SJCRH30 (cell line): ENCODE data around the gene PAEP. TPM values are rescaled to one million over a fixed set of nuclear protein-coding genes. Genes with fewer than 3 reads are reported as not detected.

Source experiments
- DNase-seq, 2 experiments: peaks; one replicate each; pipeline ENCODE4 v3.0.0-alpha.2; 2015 to 2020
- H3K27ac ChIP-seq: fragments of 250-450 bp; sonication (Bioruptor Pico); 2 replicates; pipeline ENCODE4 v1.5.1; 2020; ENCODE audit warnings: mild to moderate bottlenecking, moderate library complexity
- H3K27me3 ChIP-seq: fragments of 250-450 bp; sonication (Bioruptor Pico); 2 replicates; pipeline ENCODE4 v1.5.1; 2020; ENCODE audit warnings: mild to moderate bottlenecking, moderate library complexity
- H3K36me3 ChIP-seq: fragments of 250-450 bp; sonication (Bioruptor Pico); 2 replicates; pipeline ENCODE4 v1.5.1; 2020; ENCODE audit warnings: mild to moderate bottlenecking, moderate library complexity
- H3K4me1 ChIP-seq: fragments of 250-450 bp; sonication (Bioruptor Pico); 2 replicates; pipeline ENCODE4 v1.5.1; 2020; ENCODE audit warnings: mild to moderate bottlenecking, moderate library complexity
- H3K4me3 ChIP-seq: fragments of 250-450 bp; sonication (Bioruptor Pico); 2 replicates; pipeline ENCODE4 v1.5.1; 2020; ENCODE audit warnings: mild to moderate bottlenecking, moderate library complexity
- H3K9me3 ChIP-seq: fragments of 250-450 bp; sonication (Bioruptor Pico); replicated peaks from 2 replicates; pipeline ENCODE4 v1.5.1; 2020; ENCODE audit warnings: mild to moderate bottlenecking, moderate library complexity
- total RNA-seq: library from RNA; depleted of rRNA; stranded (reverse); fragments of >200 nt; shearing (Covaris generic); gene quantifications from 2 replicates; pipeline ENCODE4 v1.2.3, GENCODE V29; 2014

The PAEP gene
- total RNA-seq, 1 experiment from 2014 or later, result not detected

- no peak for DNase-seq
- H3K27ac ChIP-seq, result no peak overlapping the region
Observed at GRCh38 chr9:135552021-135552697, 9.4 kb upstream of the PAEP start.

GRCh38 chr9:135552698-135553171, 8.8 kb upstream of the PAEP start:
- H3K4me1 ChIP-seq, result no peaks in the 10 kb centered on the region

More at GRCh38 chr9:135552021-135552697, 9.4 kb upstream of the PAEP start:
- Histone ChIP-seq H3K4me1 (no peaks in the 10 kb centered on the region), H3K4me3 (no peak overlapping the region), H3K36me3 (no peaks in the 10 kb centered on the region), H3K27me3 (peaks cover 29% of the 10 kb centered on the region), H3K9me3 (no peaks in the 10 kb centered on the region)

DNA sequence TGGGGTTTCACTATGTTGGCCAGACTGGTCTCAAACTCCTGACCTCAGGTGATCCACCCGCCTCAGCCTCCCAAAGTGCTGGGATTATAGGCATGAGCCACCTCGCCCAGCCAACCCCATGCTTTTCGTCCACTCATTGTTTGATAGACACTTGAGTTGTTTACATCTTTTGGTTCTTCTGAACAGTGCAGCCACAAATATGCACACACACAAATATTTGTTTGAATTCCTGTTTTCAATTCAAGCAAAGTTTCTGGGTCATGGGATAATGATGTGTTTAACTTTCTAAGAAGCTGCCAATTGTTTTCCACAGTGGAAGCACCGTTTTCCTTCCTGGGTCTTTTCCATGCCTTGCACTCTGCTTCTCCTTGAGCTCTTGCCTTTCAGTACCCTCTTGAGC, 6.8 kb upstream of the PAEP start:
- H3K4me1 ChIP-seq, result no peaks in the 10 kb centered on the region
- H3K9me3 ChIP-seq, result no peaks in the 10 kb centered on the region
- DNase-seq, result no peak
- no peak overlapping the region for H3K27ac ChIP-seq
- peaks cover 19% of the 10 kb centered on the region for H3K27me3 ChIP-seq
- no peaks in the 10 kb centered on the region for H3K36me3 ChIP-seq
- H3K4me3 ChIP-seq, result no peak overlapping the region

More at GRCh38 chr9:135552698-135553171, 8.8 kb upstream of the PAEP start:
- Histone ChIP-seq H3K36me3 (no peaks in the 10 kb centered on the region), H3K27ac (no peak overlapping the region), H3K4me3 (no peak overlapping the region), H3K9me3 (no peaks in the 10 kb centered on the region), H3K27me3 (peaks cover 23% of the 10 kb centered on the region)
- DNase-seq, result no peak

DNA sequence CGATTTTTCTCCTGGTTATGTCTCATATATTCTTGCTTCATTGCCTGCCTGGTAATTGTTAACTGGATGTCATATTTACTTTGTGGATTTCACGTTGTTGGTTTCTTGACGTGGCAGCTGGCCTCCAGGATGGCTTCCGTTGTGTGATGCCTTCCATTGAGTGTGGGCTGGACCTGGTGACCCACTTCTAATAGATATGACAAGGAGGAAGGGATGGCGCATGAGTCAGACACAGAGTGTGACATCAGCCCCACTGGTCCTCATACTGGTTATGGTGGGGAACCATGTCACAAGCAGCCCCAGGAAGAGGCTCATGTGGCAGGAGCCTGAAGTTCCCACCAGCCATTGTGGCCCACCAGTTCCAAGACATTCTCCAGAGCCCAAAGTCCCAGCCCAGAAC, 6.4 kb upstream of the PAEP start:
- peaks cover 17% of the 10 kb centered on the region for H3K27me3 ChIP-seq
- no peak overlapping the region for H3K27ac ChIP-seq
- H3K4me3 ChIP-seq, result no peak overlapping the region
- H3K4me1 ChIP-seq, result no peaks in the 10 kb centered on the region
- H3K9me3 ChIP-seq, result no peaks in the 10 kb centered on the region
- no peak for DNase-seq
- H3K36me3 ChIP-seq, result no peaks in the 10 kb centered on the region

DNA sequence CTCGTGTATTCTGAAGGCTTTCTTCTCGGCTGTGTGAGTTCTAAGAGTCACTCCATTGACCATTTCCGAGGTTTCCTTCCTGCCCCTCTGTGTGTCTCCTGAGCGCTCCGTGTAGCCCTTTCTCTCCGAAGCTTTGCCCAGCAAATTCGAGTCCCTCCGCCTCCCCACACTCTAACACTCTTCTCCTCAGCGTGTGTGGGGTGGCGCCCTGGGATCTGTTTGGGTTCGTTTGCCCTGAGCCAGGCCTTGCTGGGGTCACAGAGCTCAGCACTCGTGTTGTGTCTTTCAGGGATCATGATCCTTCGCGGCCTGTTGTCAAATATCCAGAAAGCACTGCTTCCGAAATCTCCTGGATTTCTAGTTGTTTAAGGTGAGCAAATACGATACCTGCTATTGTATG, 5.6 kb upstream of the PAEP start:
- H3K4me1 ChIP-seq, result no peaks in the 10 kb centered on the region

DNA sequence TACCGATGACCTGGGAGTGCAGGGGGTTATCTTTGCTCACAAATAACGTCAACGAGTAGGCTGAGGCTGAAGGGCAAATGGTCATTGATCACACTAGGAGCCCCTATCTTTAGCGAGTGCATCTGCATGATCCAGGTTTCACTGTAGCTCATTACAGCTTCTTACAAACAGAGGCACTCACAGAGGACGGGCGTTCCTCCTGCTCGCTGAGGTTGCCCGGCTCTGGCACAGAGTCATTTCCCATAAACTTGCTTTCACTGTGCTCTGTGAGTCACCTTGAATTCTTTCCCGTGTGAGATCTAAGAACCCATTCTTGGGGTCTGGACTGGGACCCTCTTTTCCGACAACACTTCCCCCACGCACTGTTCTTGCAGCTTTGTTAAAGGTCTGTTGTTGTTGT, 1.9 kb upstream of the PAEP start:
- H3K27me3 ChIP-seq, result peaks cover 7% of the 10 kb centered on the region; the same call in 1 of the 2 replicates
- no peak overlapping the region for H3K27ac ChIP-seq
- no peaks in the 10 kb centered on the region for H3K36me3 ChIP-seq
- no peaks in the 10 kb centered on the region for H3K4me1 ChIP-seq
- H3K9me3 ChIP-seq, result no peaks in the 10 kb centered on the region
- H3K4me3 ChIP-seq, result no peak overlapping the region
- no peak for DNase-seq

More for the DNA sequence above, 5.6 kb upstream of the PAEP start:
- Histone ChIP-seq H3K27me3 (peaks cover 10% of the 10 kb centered on the region), H3K27ac (no peak overlapping the region), H3K36me3 (no peaks in the 10 kb centered on the region), H3K4me3 (no peak overlapping the region), H3K9me3 (no peaks in the 10 kb centered on the region)
- DNase-seq, result no peak

- Histone ChIP-seq H3K4me1 (no peaks in the 10 kb centered on the region), H3K27me3 (peaks cover 8% of the 10 kb centered on the region; the same call in 1 of the 2 replicates), H3K4me3 (no peak overlapping the region), H3K36me3 (no peaks in the 10 kb centered on the region), H3K9me3 (no peaks in the 10 kb centered on the region), H3K27ac (no peak overlapping the region)
- no peak for DNase-seq
Observed at GRCh38 chr9:135562235-135562745, 734 bp downstream of the PAEP start.

GRCh38 chr9:135563039-135563476, 1.5 kb downstream of the PAEP start:
- H3K27ac ChIP-seq, result no peak overlapping the region
- no peak for DNase-seq
- no peaks in the 10 kb centered on the region for H3K9me3 ChIP-seq
- no peaks in the 10 kb centered on the region for H3K4me1 ChIP-seq
- no peak overlapping the region for H3K4me3 ChIP-seq
- H3K27me3 ChIP-seq, result peaks cover 9% of the 10 kb centered on the region; the same call in 1 of the 2 replicates
- no peaks in the 10 kb centered on the region for H3K36me3 ChIP-seq

DNA sequence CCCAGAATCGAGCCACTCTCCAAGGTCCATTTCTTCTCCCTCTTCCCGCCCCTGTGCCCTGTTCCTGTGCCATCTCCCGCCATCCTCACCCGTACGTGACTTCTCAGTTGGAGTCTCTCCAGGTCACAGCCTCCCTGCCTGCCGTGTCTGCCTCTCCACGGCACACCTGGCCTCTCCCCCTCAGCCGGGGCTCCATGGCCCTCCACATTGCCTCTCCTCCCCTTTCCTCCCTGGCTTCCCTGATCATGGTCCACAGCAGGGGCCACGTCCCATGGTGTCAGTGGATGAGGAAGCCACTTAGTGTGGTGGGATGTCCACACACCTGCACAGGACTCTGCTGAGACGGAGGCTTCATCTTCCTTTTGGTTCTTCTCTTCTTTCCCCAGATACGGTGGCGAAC, 2.3 kb downstream of the PAEP start:
- Histone ChIP-seq H3K27ac (no peak overlapping the region), H3K4me1 (no peaks in the 10 kb centered on the region), H3K9me3 (no peaks in the 10 kb centered on the region), H3K4me3 (no peak overlapping the region), H3K27me3 (peaks cover 11% of the 10 kb centered on the region; the same call in 1 of the 2 replicates), H3K36me3 (no peaks in the 10 kb centered on the region)
- DNase-seq, result no peak

DNA sequence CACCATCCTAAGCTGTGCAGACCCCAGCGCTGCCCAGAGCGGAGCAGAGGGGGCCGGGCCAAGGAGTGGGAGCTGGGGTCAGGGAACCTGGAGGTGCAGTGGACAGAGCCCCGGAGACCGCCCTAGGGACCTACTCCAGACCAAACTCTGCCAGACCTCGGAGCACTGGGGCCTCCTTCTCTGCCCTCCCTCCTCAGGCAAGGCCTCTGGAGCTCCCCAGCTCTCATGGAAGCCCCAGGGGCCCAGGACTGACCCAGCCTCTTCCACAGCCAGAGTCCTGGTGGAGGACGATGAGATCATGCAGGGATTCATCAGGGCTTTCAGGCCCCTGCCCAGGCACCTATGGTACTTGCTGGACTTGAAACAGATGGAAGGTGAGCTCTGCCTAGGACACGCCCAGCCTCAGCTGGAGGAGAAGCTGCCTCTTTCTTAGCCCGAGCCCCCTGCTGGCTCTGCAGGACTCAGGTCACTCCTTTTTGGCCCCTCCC, 3.6 kb downstream of the PAEP start:
- peaks cover 11% of the 10 kb centered on the region; the same call in 1 of the 2 replicates for H3K27me3 ChIP-seq
- no peaks in the 10 kb centered on the region for H3K4me1 ChIP-seq
- no peak for DNase-seq
- H3K4me3 ChIP-seq, result no peak overlapping the region
- no peak overlapping the region for H3K27ac ChIP-seq
- no peaks in the 10 kb centered on the region for H3K9me3 ChIP-seq
- no peaks in the 10 kb centered on the region for H3K36me3 ChIP-seq

- DNase-seq, result no peak
- Histone ChIP-seq H3K27ac (no peak overlapping the region), H3K27me3 (peaks cover 11% of the 10 kb centered on the region; the same call in 1 of the 2 replicates), H3K4me3 (no peak overlapping the region), H3K9me3 (no peaks in the 10 kb centered on the region), H3K36me3 (no peaks in the 10 kb centered on the region), H3K4me1 (no peaks in the 10 kb centered on the region)
Observed at GRCh38 chr9:135565636-135566035, 4.1 kb downstream of the PAEP start.

GRCh38 chr9:135566552-135566951, 5.0 kb downstream of the PAEP start:
- no peaks in the 10 kb centered on the region for H3K36me3 ChIP-seq
- no peaks in the 10 kb centered on the region for H3K4me1 ChIP-seq
- no peak for DNase-seq
- H3K9me3 ChIP-seq, result no peaks in the 10 kb centered on the region
- H3K4me3 ChIP-seq, result no peak overlapping the region
- H3K27me3 ChIP-seq, result peaks cover 11% of the 10 kb centered on the region; the same call in 1 of the 2 replicates
- no peak overlapping the region for H3K27ac ChIP-seq

GRCh38 chr9:135567311-135567710, 5.8 kb downstream of the PAEP start:
- Histone ChIP-seq H3K4me3 (no peak overlapping the region), H3K36me3 (no peaks in the 10 kb centered on the region), H3K4me1 (no peaks in the 10 kb centered on the region), H3K9me3 (no peaks in the 10 kb centered on the region), H3K27me3 (peaks cover 11% of the 10 kb centered on the region; the same call in 1 of the 2 replicates), H3K27ac (no peak overlapping the region)
- no peak for DNase-seq

GRCh38 chr9:135568026-135568425, 6.5 kb downstream of the PAEP start:
- no peaks in the 10 kb centered on the region for H3K9me3 ChIP-seq
- H3K4me3 ChIP-seq, result no peak overlapping the region
- no peaks in the 10 kb centered on the region for H3K36me3 ChIP-seq
- H3K4me1 ChIP-seq, result no peaks in the 10 kb centered on the region
- peaks cover 11% of the 10 kb centered on the region; the same call in 1 of the 2 replicates for H3K27me3 ChIP-seq
- no peak overlapping the region for H3K27ac ChIP-seq
- DNase-seq, result no peak

DNA sequence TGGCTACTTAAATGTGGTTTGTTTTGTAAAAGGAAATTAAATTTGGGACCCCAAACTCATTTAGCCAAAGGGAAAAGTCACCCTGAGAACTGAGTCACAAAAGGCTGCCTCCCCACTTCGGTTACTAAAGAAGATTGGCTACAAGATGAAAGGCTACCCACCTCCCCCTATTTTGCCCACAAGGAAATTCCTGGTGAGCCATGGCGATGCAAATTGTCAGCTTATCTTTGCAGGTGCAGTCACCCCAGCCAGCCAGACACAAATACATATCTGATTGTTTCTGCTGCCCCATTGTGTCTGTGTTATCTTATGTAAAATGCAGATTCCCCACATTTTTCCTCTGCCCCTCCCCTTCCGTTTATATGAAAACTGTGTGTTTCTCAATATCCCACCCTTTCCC, 8.9 kb downstream of the PAEP start:
- H3K27ac ChIP-seq, result no peak overlapping the region
- no peaks in the 10 kb centered on the region for H3K4me1 ChIP-seq
- no peaks in the 10 kb centered on the region for H3K36me3 ChIP-seq
- H3K9me3 ChIP-seq, result no peaks in the 10 kb centered on the region
- DNase-seq, result no peak
- no peak overlapping the region for H3K4me3 ChIP-seq
- peaks cover 8% of the 10 kb centered on the region; the same call in 1 of the 2 replicates for H3K27me3 ChIP-seq
